DND-41 (cell line): ENCODE measurements around the gene PCBP2.

Experiments
- ATAC-seq: fragments of 200-7000 bp; cut with Tn5 transposase; 3 replicates; pipeline ENCODE4 v1.9.1; 2021; ENCODE audit warnings: low read depth; ENCODE audit not compliant: insufficient read depth
- DNase-seq: peaks from one replicate; pipeline ENCODE4 v3.0.0-alpha.2; 2020
- H2AFZ ChIP-seq: 2 replicates; pipeline ENCODE4 v1.6.0; 2012; ENCODE audit warnings: low read depth, low read length
- H3K27ac ChIP-seq: 2 replicates; pipeline ENCODE4 v1.5.1; 2012; ENCODE audit warnings: low read length, inconsistent platforms
- H3K27me3 ChIP-seq: fragments of 200-600 bp; sonication (generic); 2 replicates; pipeline ENCODE4 v1.6.0; 2012; ENCODE audit warnings: low read length, mild to moderate bottlenecking, inconsistent platforms; ENCODE audit not compliant: insufficient read depth, poor library complexity
- H3K36me3 ChIP-seq: 2 replicates; pipeline ENCODE4 v1.5.1; 2012; ENCODE audit warnings: low read length, inconsistent platforms; ENCODE audit not compliant: insufficient read depth
- H3K4me1 ChIP-seq: 2 replicates; pipeline ENCODE4 v1.5.1; 2012; ENCODE audit warnings: mild to moderate bottlenecking, low read length; ENCODE audit not compliant: insufficient read depth
- H3K4me2 ChIP-seq: 2 replicates; pipeline ENCODE4 v1.6.0; 2012; ENCODE audit warnings: mild to moderate bottlenecking, moderate library complexity, low read length, inconsistent platforms; ENCODE audit not compliant: insufficient read depth
- H3K4me3 ChIP-seq, 2 experiments: fragments of 200-600 bp in 1 of 2; shearing (Covaris generic) in 1 of 2; 2 replicates each; pipeline ENCODE4 v1.5.1; 2012 to 2016; ENCODE audit warnings: inconsistent platforms in 2 of 2, low read length in 2 of 2, mild to moderate bottlenecking in 2 of 2, low read depth in 1 of 2, moderate library complexity in 1 of 2
- H3K79me2 ChIP-seq: 2 replicates; pipeline ENCODE4 v1.6.0; 2012; ENCODE audit warnings: low read length, inconsistent platforms; ENCODE audit not compliant: insufficient read depth
- H3K9ac ChIP-seq: 2 replicates; pipeline ENCODE4 v1.6.0; 2012; ENCODE audit warnings: low read depth, mild to moderate bottlenecking, inconsistent platforms, low read length, moderate library complexity
- H3K9me3 ChIP-seq: 2 replicates; pipeline ENCODE4 v1.5.1; 2012; ENCODE audit warnings: low read length, moderate library complexity, mild to moderate bottlenecking, inconsistent platforms; ENCODE audit not compliant: insufficient read depth, severe bottlenecking
- H4K20me1 ChIP-seq: 2 replicates; pipeline ENCODE4 v1.6.0; 2012; ENCODE audit warnings: low read length; ENCODE audit not compliant: insufficient read depth
- CTCF ChIP-seq: IDR thresholded peaks from 2 replicates; pipeline ENCODE4 v1.5.1; 2012; ENCODE audit warnings: borderline replicate concordance, low read length, moderate library complexity, mild to moderate bottlenecking; ENCODE audit not compliant: poor library complexity, severe bottlenecking; ENCODE audit errors: extremely low read depth
- EZH2 ChIP-seq: IDR thresholded peaks from 3 replicates; pipeline ENCODE4 v1.6.1; 2012; ENCODE audit warnings: borderline replicate concordance, low read depth, mild to moderate bottlenecking, moderate library complexity, low read length, inconsistent platforms; ENCODE audit not compliant: severe bottlenecking

Gene PCBP2

DNA sequence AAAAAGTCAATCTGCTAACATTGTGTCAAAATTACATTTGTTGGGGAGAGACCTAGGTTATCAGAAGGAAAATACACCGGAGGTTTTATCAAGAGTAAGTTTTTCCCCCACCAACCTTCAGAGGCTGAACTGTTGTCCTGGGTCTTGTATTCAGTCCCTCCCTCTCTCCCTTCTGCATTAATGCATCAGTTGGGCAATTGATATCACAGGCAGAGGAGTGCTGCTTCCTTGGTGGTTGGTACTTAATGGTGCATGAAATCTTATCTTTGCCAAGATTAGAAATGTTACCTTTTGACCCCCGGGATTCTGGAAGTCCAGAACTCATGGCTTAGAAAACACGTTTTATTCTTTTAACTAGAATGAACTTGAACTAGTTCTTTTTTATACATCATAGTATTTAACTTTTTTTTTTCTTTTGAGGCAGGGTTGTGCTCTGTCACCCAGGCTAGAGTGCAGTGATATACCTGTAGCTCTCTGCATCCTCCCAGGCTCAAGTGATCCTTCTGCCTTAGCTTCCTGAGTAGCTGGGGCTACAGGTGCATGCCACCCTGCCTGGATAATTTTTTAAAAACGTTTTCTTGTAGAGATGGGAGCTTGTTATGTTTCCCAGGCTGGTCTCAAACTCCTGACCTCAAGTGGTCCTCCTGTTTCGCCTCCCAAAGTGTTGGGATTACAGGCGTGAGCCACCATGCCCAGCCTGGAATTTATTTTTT lies 4.9 kb downstream of the PCBP2 start:
- H3K9ac ChIP-seq, result no peak overlapping the region; the same call in 1 of the 2 replicates
- no peak for ATAC-seq
- DNase-seq, result no peak
- H3K79me2 ChIP-seq, result peaks cover 97% of the 10 kb centered on the region
- peaks cover 90% of the 10 kb centered on the region for H3K36me3 ChIP-seq
- no peak overlapping the region for H3K27ac ChIP-seq
- H3K4me3 ChIP-seq, result no peak overlapping the region
- H2AFZ ChIP-seq, result no peak overlapping the region
- peaks cover 88% of the 10 kb centered on the region for H4K20me1 ChIP-seq
- no peak overlapping the region for H3K4me2 ChIP-seq
- H3K9me3 ChIP-seq, result no peaks in the 10 kb centered on the region
- H3K4me1 ChIP-seq, result peaks cover 37% of the 10 kb centered on the region
- H3K27me3 ChIP-seq, result no peaks in the 10 kb centered on the region
- TF ChIP-seq EZH2, result no peak
- TF ChIP-seq CTCF, result no peak

DNA sequence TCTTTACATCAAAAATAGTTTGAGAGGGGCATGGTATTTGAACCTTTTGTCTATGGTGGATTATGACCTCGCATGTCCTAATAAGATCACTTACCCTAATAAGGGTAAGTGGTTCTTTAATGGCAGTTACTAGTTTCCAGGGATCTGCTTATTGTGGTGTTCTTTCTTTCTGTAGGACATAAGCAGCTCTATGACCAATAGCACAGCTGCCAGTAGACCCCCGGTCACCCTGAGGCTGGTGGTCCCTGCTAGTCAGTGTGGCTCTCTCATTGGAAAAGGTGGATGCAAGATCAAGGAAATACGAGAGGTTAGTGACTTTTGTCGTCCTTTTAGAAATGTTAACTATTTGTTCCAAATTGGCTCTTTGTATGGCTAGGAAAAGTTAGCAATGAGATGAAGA lies 7.2 kb downstream of the PCBP2 start:
- H3K36me3 ChIP-seq, result peaks cover 100% of the 10 kb centered on the region
- H3K9me3 ChIP-seq, result no peaks in the 10 kb centered on the region
- no peak for DNase-seq
- peaks cover 28% of the 10 kb centered on the region for H3K4me1 ChIP-seq
- H2AFZ ChIP-seq, result no peak overlapping the region
- TF ChIP-seq EZH2, result no peak
- TF ChIP-seq CTCF, result no peak
- H3K4me3 ChIP-seq, result no peak overlapping the region
- no peak overlapping the region for H3K27ac ChIP-seq
- no peak overlapping the region for H3K9ac ChIP-seq
- H3K27me3 ChIP-seq, result no peaks in the 10 kb centered on the region
- peaks cover 100% of the 10 kb centered on the region for H3K79me2 ChIP-seq
- peaks cover 94% of the 10 kb centered on the region for H4K20me1 ChIP-seq
- ATAC-seq, result no peak
- 0 out of 2 replicates have a peak overlapping the region, but pooled peaks have one; percentile 4 for H3K4me2 ChIP-seq

- TF ChIP-seq CTCF, result no peak
- no peak for TF ChIP-seq EZH2
- Histone ChIP-seq H4K20me1 (peaks cover 93% of the 10 kb centered on the region), H3K36me3 (peaks cover 100% of the 10 kb centered on the region), H3K27me3 (no peaks in the 10 kb centered on the region), H3K9me3 (no peaks in the 10 kb centered on the region), H3K4me1 (peaks cover 8% of the 10 kb centered on the region; the same call in 1 of the 2 replicates), H3K79me2 (peaks cover 99% of the 10 kb centered on the region), H3K9ac (no peak overlapping the region), H3K27ac (no peak overlapping the region), H3K4me2 (no peak overlapping the region), H3K4me3 (no peak overlapping the region), H2AFZ (no peak overlapping the region)
- no peak for ATAC-seq
- DNase-seq, result no peak
Measured at GRCh38 chr12:53461059-53461458, 9.2 kb downstream of the PCBP2 start.
